HG03159 (cell line): Measurements from ENCODE around the gene ZNF750.

Source experiments
- ATAC-seq: cut with Tn5 transposase; IDR thresholded peaks from one replicate; pipeline ENCODE4 v1.9.1; 2021; ENCODE audit warnings: mild to moderate bottlenecking, moderate library complexity; ENCODE audit not compliant: unreplicated experiment

ZNF750 gene

DNA sequence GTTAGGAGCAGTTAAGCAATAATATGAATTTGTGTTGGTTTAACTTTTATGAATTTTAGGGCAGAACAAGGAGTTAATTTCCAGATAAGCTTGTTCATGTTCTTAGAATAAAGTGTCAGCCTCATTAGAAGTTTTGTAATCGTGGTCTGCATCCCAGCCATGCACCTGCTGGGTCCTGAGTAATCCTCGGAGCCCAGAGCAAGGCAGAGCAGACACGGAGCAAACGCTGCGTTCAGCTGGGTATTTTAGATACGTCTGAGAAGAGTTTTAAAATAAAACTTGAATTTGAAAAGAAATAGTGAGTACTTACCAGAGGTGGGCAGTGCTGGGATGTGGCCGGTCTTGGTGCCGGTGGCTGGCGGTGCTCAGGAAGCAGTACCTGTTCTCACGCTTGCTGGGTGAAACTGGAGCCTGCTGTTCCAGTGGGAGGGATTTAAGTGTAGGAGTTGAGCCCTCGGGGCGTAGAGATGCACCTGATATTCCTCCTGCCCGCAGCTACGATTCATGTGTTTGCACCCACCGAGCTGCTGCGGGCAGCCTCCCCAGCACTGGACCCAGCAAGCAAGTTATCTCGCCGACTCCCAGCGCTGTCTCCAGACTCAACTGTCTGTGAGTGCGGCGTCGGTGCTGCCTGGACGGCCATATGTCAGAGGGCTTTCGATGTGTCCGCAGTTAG lies at the start of gene ZNF750:
ZNF750 (minus strand) TSS at position 406 of the 676 bp plus-strand sequence. CDS start 7,568 bp downstream, outside the sequence.
- ATAC-seq: no peak

GRCh38 chr17:82888583-82889495 lies 49.0 kb upstream of the ZNF750 start:
- no peak for ATAC-seq

DNA sequence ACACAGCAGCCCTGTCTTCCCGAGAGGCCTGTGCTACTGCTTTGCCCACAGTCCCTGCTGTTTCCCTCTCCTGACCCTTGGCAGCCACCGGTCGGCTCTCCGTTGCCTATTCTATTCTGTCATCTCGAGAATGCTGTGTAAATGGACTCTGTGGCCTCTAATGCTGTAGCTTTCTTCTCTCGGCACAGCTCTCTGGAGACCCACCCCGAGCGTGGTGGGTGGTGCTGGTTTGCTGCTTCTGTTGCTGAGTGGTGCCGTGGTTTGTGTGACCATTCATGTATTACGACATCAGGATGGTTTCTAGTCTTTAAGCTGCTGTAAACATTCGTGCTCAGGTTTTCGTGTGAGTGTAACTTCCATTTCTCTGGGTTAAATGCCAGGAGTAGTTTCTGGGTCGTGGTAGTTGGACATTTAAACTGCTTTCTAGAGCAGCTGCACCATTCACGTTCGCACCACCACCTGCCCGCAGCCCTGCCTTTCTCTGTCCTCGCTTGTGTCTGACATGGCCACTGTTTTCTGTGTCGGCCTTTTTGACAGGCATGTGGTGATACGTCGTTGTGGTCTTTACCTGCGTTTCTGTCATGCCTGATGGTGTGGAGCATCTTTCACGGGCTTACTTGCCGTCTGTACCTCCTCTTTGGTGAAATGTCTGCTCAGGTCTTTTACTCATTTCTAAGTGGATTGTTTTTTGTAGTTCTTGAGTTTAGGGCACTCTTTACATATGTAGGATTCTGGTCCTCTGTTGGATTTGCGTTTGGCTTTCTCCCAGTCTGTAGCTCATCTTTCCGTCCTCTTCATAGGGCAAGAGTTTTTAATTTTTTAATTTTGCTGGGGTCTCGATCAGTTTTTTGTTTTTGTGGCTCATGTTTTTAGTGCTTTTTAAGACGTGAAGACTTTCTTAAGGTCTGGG lies 47.7 kb upstream of the ZNF750 start:
- ATAC-seq: no peak

GRCh38 chr17:82884970-82885353 lies 45.1 kb upstream of the ZNF750 start:
- no peak for ATAC-seq

DNA sequence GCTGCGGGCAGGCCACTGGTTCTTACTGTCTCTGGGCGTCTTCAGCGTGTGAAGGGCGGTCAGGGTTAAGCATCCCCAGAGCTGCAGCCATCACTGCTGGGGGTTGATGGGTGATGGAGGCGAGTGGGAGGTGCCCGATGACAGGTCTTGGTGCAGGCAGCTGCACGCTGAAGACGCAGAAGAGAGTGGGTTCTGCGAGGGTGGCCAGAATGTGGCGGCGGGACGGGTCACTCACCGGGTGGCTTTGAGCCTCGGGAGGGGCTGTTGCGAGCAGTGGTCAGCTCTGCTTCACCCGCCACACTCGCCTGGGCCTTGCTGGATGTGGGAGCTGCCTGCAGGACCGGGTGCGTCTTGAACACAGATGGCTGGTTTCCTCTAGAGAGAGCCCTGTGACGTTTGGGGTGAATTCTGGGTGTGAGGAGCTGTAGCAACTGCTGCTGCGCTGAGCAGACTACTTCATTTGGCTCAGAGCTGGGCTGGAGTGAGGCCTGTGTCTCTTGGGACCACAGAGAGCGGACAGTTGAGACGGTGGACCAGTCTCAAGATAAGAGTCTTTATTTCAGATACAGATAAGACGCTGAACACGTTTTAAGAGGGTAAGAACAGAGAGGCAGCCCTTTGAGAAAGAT lies 44.6 kb upstream of the ZNF750 start:
- no peak for ATAC-seq

DNA sequence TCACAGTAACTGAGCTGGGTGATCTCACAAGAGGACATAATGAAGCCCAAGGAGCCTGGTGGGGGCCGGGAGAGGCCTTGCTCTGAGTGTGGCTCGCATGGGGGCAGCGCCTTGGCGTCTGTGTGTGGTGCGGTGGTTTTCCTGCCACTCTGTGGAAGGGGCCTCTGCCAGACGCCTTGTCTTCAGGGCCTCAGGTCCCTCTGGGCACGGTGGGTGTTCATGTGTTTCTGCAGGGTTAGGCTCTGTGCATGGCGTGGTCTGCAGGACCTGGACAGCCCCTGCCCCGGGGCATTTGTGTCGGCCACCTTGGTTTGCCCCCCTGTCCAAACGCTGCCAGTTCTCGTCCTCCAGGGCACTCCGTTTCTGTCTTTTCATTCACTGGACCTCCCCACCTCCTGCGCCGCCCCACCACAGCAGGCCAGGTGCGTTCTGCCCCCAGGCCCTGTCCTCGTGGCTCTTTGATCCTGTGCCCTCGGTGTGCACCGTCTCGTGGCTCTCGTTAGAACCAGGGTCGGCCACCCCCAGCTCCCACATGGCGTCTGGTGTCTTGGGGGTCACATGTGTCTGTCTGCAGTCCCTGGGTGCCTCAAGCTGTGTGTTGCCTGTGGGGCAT lies 43.7 kb upstream of the ZNF750 start:
- ATAC-seq: no peak

DNA sequence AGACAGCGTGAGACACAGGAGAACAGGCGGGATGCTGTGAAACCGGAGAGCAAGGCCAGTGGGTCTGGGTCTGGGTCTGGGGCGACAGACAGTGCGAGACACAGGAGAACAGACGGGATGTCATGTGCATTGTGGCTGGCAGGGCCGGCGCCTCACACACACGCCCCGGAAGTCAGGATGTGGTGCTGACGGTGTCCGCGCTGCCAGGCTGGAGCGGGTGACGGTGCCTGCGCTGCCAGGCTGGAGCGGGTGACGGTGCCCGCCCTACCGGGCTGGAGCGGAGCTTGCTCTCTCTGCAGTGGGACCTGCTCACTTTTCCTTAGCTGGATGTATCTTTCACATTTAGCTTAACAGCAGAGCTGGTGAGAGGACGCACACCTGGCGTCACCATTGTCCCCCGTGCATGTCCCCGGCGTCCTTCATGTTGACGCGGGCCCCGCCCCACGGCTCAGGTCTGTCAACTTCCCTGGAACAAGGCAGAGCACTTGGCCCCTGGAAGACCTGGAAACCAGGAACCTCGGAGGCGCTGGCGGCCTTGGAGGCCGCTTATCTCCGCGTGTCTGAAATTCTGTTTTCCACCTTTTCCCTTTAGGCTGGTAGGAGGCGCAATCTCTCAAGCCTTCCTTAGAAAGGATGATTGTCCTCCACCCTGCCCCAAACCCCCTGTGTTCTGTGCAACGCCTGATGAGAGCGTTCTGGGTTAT lies 43.0 kb upstream of the ZNF750 start:
- no peak for ATAC-seq

DNA sequence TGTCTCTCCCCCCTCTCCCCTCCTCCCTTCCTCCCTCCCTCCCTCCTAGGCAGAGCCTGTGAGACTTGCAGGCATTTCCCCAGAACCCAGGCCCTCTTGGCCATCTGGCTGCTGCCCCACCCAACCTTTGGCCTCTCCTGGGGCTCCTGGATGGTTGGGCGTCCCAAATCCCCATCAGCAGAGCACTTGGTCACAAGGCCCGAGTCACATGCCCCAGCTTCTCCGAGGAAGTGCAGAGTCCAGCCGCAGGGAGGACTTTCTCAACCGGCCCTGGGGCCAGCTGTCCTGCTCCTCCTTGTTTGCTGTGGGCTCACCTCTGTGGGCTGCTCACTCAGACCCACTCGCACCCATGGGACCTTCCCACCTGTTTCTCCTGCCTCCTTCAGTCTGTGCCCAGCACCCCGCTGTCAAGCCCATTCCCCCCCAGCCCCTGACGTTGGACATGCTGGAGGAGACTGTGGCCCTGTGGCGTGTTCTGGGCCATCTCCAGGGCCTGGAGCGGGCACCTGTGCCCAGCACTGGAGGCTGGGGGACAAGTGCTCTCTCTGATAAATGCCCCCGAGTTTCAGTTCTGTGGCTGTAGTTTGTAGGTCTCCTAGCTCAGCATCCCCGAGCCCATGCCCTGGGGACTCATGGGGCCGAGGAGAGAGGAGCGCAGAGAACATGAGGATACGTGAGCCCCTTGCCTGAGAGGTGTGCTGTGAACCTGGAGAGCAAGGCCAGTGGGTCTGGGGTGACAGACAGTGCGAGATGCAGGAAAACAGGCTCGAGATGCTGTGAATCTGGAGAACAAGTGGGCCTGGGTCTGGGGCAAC lies 42.3 kb upstream of the ZNF750 start:
- ATAC-seq: no peak

GRCh38 chr17:82881324-82881823 lies 41.6 kb upstream of the ZNF750 start:
- no peak for ATAC-seq

DNA sequence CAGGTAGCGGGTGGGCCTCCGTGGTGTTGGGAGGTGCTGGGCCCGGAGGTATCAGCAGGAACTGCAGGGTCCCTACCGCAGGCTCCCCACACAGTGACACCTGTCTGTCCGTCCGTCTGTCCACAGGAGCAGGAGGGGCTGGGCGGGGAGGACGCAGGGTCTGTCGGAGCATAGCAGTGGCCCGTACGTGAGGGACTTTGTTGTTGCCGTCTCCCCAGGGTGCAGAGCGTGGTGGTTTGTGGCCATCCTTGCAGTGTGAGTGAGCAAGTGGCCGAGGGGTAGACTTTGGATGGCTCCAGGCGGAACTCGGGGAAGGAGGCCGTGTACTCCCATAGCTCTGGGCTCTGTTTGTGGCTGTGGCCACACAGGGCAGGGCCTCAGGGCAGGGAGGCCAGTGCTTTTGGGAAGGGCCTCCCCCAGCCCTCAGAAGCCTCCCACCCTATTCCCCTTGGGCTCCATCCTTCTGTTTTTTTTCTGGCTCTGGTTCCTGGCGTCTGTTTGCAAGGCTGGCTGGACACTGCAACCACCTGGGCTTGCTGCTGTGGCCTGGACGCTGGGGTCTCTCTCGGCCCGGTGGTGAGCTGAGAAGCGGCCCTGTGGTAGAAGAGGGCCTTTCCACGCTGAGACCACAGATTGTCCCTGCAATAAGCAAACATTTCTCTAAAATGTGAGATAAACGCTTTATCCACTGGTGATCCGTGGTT lies 41.0 kb upstream of the ZNF750 start:
- ATAC-seq: no peak

- no peak for ATAC-seq
These were observed 39.4 kb upstream of the ZNF750 start for GRCh38 chr17:82879241-82879640.

DNA sequence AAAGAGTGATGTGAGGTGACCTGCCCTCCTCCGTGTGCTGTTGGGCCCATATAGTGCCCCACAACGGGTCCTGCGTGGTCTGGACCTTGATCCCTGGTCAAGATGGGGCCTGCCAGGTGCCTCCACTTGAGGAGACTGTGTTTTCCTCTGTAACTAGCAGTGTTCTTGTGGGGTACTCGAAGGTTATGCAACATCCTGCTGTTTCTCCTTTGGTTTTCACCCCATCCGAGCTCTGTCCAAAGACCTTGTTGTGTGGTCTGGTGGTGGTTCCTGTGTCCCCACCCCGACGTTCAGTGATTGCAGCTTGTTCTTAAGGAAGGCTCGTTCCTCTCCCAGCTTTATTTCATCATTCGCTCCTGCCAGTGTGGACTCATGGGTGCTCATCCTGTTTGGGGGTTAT lies 38.7 kb upstream of the ZNF750 start:
- ATAC-seq: no peak

DNA sequence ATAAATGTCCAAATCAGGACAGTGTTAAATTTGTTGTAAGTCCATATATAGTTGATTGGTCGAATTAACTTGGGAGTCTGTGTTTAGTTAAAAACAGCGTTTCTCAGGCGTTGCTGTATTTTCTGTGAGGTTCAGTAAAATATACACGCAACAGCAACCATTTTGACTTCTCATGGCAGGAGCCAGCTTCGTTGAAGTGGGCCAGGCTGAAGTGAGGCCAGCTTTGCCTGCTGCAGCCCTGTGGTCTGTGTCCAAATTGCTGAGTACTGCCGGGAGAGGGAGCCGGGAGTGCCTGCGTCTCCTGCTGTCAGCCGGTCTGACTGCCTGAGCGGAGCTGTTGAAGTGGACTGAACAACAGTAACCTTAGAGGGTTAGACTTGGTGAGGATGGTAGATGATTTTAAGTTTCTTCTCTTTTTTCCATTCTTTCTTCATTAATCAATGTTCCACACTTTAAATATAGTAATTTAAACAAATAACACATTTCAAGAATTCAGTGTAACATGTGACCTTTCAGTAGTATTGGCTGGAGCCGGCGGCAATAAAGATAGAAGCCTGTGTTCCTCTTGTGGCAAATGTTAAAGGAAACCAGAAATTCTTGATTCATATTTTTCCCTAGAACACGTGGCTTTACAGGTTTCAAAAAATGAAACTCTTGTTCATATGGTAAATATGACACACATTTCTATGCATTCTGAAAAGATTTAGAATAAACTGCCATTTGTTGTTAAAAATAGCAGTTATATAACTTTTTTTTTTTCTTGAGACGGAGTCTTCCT lies 37.0 kb upstream of the ZNF750 start:
- no peak for ATAC-seq

DNA sequence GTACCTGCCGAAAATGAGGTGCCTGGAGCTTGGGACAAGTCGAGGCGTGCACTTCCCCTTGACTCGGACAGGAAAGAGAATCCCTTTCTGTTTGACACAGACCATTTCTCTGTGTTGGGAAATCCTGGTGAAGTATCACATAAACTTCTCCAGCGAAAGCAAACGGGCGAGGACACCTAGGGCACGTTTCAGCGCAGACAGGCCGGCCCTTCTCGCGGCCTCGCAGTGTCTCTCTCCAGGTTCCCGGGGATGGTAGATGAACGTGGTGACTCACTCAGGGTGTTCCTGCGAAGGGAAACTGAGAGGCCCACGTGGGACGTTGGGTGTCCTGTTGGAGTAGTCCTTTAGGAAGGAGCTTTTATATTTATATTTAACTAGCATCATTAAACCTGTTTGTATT lies 36.3 kb upstream of the ZNF750 start:
- no peak for ATAC-seq

DNA sequence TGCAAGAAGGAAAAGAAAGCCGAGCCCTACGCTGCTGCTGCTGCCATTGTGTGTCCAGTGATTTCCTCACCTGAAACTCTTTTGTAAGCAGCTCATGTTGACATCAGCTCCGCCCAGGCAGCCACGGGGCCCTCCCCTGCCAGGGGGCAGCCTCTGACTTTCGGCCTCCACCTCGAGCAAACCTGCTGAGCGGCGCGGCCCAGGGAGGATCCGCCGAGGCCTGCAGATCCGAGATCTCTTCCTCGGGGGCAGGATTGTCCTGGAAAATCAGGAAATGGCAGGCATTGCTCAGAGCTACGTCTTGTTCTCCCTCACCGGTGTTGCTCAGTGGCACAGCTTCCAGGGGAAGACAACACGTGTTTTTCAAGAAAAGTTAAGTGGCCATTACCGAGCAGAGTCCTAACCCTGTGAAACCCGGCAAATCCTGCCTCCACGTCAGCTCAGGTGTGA lies 35.6 kb upstream of the ZNF750 start:
- no peak for ATAC-seq

- no peak for ATAC-seq
These were observed 34.4 kb upstream of the ZNF750 start for GRCh38 chr17:82874011-82874835.
